ENCODE measurements around the gene XRCC3. TPM values are rescaled to one million over a fixed set of nuclear protein-coding genes. Genes with fewer than 3 reads are reported as not detected.

XRCC3 gene
- total RNA-seq, 1 experiment from 2014 or later: 46.7 TPM

- Mint-ChIP-seq H3K4me3 (no peak overlapping the region), H3K4me1 (no peaks in the 10 kb centered on the region), H3K27ac (no peak overlapping the region; the same call in 1 of the 2 replicates), H3K27me3 (ENCODE audit: low read depth) (no peaks in the 10 kb centered on the region), H3K9me3 (no peaks in the 10 kb centered on the region), H3K36me3 (peaks cover 33% of the 10 kb centered on the region)
- no peak for DNase-seq (ENCODE audit: low spot score)
- no peak for ATAC-seq
- ChIA-PET CTCF (no interaction called here), POLR2A (no interaction called here)
- TF ChIP-seq ZNF281 (CRISPR knock-in tag; IDR thresholded peaks at IDR 0.05): no peak
- TF ChIP-seq ZNF263 (CRISPR knock-in tag; IDR thresholded peaks at IDR 0.05; ENCODE audit: low read depth): no peak
- TF ChIP-seq, protein P1, sequence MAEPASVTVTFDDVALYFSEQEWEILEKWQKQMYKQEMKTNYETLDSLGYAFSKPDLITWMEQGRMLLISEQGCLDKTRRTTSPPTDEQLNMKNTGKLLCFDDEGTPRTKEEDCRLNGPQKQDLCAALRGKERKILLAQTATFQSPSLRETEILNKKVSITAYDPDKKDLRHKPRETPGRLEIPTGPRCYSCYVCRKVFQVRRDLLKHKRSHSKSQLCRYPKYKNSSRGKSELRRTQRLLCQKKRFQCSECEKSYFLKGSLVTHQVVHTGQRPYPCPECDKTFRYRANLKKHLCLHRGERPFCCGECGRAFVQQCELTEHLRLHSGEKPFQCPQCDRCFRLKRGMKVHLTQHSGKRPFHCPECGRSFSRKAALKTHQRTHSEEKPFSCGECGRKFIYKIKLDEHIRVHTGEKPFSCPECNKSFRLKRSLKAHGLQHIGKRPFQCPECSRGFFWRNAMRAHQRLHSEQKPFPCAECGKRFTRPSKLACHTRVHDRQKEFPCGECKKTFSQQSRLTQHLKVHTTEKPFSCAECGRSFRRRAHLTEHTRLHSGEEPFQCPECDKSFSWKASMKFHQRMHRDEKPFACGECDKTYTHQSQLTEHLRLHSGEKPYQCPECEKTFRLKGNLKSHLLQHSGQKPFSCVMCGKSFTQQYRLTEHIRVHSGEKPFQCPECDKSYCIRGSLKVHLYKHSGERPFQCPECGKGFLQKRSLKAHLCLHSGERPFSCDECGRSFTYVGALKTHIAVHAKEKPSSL (CRISPR knock-in tag; conservative IDR thresholded peaks at IDR 0.05): no peak
- TF ChIP-seq NFYB (CRISPR knock-in tag; conservative IDR thresholded peaks at IDR 0.05; ENCODE audit: low read depth): no peak
- TF ChIP-seq ZBTB43 (CRISPR knock-in tag; IDR thresholded peaks at IDR 0.05): no peak
- TF ChIP-seq RORB (CRISPR knock-in tag; IDR thresholded peaks at IDR 0.05): no peak
- TF ChIP-seq NFATC4 (CRISPR knock-in tag; IDR thresholded peaks at IDR 0.05): no peak
- TF ChIP-seq TP53 (CRISPR knock-in tag; IDR thresholded peaks at IDR 0.05): no peak
- no peak for TF ChIP-seq ARID4B (CRISPR knock-in tag; IDR thresholded peaks at IDR 0.05; ENCODE audit: borderline replicate concordance)
- no peak for TF ChIP-seq SOX15 (CRISPR knock-in tag; IDR thresholded peaks at IDR 0.05)
- no peak for TF ChIP-seq ELF4 (CRISPR knock-in tag; IDR thresholded peaks at IDR 0.05; ENCODE audit: low read depth)
- no peak for TF ChIP-seq OVOL2 (CRISPR knock-in tag; IDR thresholded peaks at IDR 0.05; ENCODE audit: borderline replicate concordance)
- TF ChIP-seq, protein P2, sequence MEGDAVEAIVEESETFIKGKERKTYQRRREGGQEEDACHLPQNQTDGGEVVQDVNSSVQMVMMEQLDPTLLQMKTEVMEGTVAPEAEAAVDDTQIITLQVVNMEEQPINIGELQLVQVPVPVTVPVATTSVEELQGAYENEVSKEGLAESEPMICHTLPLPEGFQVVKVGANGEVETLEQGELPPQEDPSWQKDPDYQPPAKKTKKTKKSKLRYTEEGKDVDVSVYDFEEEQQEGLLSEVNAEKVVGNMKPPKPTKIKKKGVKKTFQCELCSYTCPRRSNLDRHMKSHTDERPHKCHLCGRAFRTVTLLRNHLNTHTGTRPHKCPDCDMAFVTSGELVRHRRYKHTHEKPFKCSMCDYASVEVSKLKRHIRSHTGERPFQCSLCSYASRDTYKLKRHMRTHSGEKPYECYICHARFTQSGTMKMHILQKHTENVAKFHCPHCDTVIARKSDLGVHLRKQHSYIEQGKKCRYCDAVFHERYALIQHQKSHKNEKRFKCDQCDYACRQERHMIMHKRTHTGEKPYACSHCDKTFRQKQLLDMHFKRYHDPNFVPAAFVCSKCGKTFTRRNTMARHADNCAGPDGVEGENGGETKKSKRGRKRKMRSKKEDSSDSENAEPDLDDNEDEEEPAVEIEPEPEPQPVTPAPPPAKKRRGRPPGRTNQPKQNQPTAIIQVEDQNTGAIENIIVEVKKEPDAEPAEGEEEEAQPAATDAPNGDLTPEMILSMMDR (IDR thresholded peaks at IDR 0.05): no peak
- no peak for TF ChIP-seq NR3C1 (CRISPR knock-in tag; conservative IDR thresholded peaks at IDR 0.05; ENCODE audit: low read depth)
- no peak for TF ChIP-seq IRF2 (CRISPR knock-in tag; IDR thresholded peaks at IDR 0.05; ENCODE audit: borderline replicate concordance, low read depth)
- no peak for TF ChIP-seq ZBTB21 (CRISPR knock-in tag; IDR thresholded peaks at IDR 0.05; ENCODE audit: borderline replicate concordance)
- no peak for TF ChIP-seq AFF4 (CRISPR knock-in tag; IDR thresholded peaks at IDR 0.05; ENCODE audit: borderline replicate concordance)
- TF ChIP-seq, protein P3, sequence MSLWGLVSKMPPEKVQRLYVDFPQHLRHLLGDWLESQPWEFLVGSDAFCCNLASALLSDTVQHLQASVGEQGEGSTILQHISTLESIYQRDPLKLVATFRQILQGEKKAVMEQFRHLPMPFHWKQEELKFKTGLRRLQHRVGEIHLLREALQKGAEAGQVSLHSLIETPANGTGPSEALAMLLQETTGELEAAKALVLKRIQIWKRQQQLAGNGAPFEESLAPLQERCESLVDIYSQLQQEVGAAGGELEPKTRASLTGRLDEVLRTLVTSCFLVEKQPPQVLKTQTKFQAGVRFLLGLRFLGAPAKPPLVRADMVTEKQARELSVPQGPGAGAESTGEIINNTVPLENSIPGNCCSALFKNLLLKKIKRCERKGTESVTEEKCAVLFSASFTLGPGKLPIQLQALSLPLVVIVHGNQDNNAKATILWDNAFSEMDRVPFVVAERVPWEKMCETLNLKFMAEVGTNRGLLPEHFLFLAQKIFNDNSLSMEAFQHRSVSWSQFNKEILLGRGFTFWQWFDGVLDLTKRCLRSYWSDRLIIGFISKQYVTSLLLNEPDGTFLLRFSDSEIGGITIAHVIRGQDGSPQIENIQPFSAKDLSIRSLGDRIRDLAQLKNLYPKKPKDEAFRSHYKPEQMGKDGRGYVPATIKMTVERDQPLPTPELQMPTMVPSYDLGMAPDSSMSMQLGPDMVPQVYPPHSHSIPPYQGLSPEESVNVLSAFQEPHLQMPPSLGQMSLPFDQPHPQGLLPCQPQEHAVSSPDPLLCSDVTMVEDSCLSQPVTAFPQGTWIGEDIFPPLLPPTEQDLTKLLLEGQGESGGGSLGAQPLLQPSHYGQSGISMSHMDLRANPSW (CRISPR knock-in tag; conservative IDR thresholded peaks at IDR 0.05; ENCODE audit: low read depth): no peak
- no peak for TF ChIP-seq RELA (CRISPR knock-in tag; IDR thresholded peaks at IDR 0.05; ENCODE audit: borderline replicate concordance)
Measured at GRCh38 chr14:103654619-103655018, 60.6 kb downstream of the XRCC3 start.

All from WTC11 (cell line).